ENCODE data around the gene SLC35B2.

The SLC35B2 gene

GRCh38 chr6:44286285-44286565 is 28.9 kb upstream of the SLC35B2 start:
- DNase-seq (ENCODE audit: low read depth in 2 of 2): no peak

- DNase-seq (ENCODE audit: low read depth in 2 of 2): no peak
These were observed 28.4 kb upstream of the SLC35B2 start for GRCh38 chr6:44285552-44286284.

- no peak for DNase-seq (ENCODE audit: low read depth in 2 of 2)
These were observed 27.5 kb upstream of the SLC35B2 start for GRCh38 chr6:44284867-44285266.

GRCh38 chr6:44284121-44284520 is 26.8 kb upstream of the SLC35B2 start:
- no peak for DNase-seq (ENCODE audit: low read depth in 2 of 2)

GRCh38 chr6:44278774-44279697 is 21.7 kb upstream of the SLC35B2 start:
- DNase-seq (ENCODE audit: low read depth in 2 of 2): no peak

GRCh38 chr6:44278315-44278714 is 21.0 kb upstream of the SLC35B2 start:
- no peak for DNase-seq (ENCODE audit: low read depth in 2 of 2)

GRCh38 chr6:44277763-44278162 is 20.4 kb upstream of the SLC35B2 start:
- no peak for DNase-seq (ENCODE audit: low read depth in 2 of 2)

GRCh38 chr6:44276667-44277640 is 19.6 kb upstream of the SLC35B2 start:
- no peak for DNase-seq (ENCODE audit: low read depth in 2 of 2)

- no peak for DNase-seq (ENCODE audit: low read depth in 2 of 2)
These were observed 18.7 kb upstream of the SLC35B2 start for GRCh38 chr6:44275749-44276648.

- no peak for DNase-seq (ENCODE audit: low read depth in 2 of 2)
These were observed 18.0 kb upstream of the SLC35B2 start for GRCh38 chr6:44275271-44275748.

GRCh38 chr6:44273617-44274016 is 16.3 kb upstream of the SLC35B2 start:
- no peak for DNase-seq (ENCODE audit: low read depth in 2 of 2)

GRCh38 chr6:44272999-44273566 is 15.8 kb upstream of the SLC35B2 start:
- DNase-seq (ENCODE audit: low read depth in 2 of 2): no peak

- no peak for DNase-seq (ENCODE audit: low read depth in 2 of 2)
These were observed 15.2 kb upstream of the SLC35B2 start for GRCh38 chr6:44272529-44272928.

- DNase-seq (ENCODE audit: low read depth in 2 of 2): no peak
These were observed 14.6 kb upstream of the SLC35B2 start for GRCh38 chr6:44271914-44272313.

- no peak for DNase-seq (ENCODE audit: low read depth in 2 of 2)
These were observed 14.0 kb upstream of the SLC35B2 start for GRCh38 chr6:44271406-44271723.

- no peak for DNase-seq (ENCODE audit: low read depth in 2 of 2)
These were observed 13.4 kb upstream of the SLC35B2 start for GRCh38 chr6:44270526-44271405.

GRCh38 chr6:44269921-44270525 is 12.7 kb upstream of the SLC35B2 start, which contains the start of gene TMEM151B:
TSS of gene TMEM151B (plus strand) at chr6:44270450. CDS start at chr6:44270743, 293 bp downstream.
- DNase-seq (ENCODE audit: low read depth in 2 of 2): no peak

GRCh38 chr6:44269178-44269920 is 12.0 kb upstream of the SLC35B2 start:
- DNase-seq (ENCODE audit: low read depth in 2 of 2): no peak

Measured in activated CD8-positive, alpha-beta memory T cell treated with anti-CD3 and anti-CD28 coated beads for 4 hours (primary cell).